Measurements from ENCODE around the gene CDIPT.
A peak's percentile ranks its signal among the peaks of the same experiment; 100 is the strongest.

The CDIPT gene

GRCh38 chr16:29816694-29817441 is 46.2 kb downstream of the CDIPT start:
- DNase-seq (ENCODE audit: extremely low read depth, low read depth), result no peak
- no peak for TF ChIP-seq CTCF (IDR thresholded peaks at IDR 0.05; ENCODE audit: low read depth, low read length)

GRCh38 chr16:29815793-29816693 is 47.0 kb downstream of the CDIPT start, which contains the start of gene PAGR1:
Gene PAGR1 (plus strand): TSS chr16:29816152. CDS start chr16:29816526, 374 bp downstream.
- DNase-seq (ENCODE audit: extremely low read depth, low read depth), result peak; percentile 99
- peak; percentile 85 for TF ChIP-seq CTCF (IDR thresholded peaks at IDR 0.05; ENCODE audit: low read depth, low read length)

GRCh38 chr16:29815032-29815721 is 47.8 kb downstream of the CDIPT start:
- TF ChIP-seq CTCF (IDR thresholded peaks at IDR 0.05; ENCODE audit: low read depth, low read length), result no peak
- DNase-seq (ENCODE audit: extremely low read depth, low read depth), result no peak

GRCh38 chr16:29814592-29814991 is 48.4 kb downstream of the CDIPT start:
- no peak for TF ChIP-seq CTCF (IDR thresholded peaks at IDR 0.05; ENCODE audit: low read depth, low read length)
- no peak for DNase-seq (ENCODE audit: extremely low read depth, low read depth)

- DNase-seq (ENCODE audit: extremely low read depth, low read depth), result no peak
- no peak for TF ChIP-seq CTCF (IDR thresholded peaks at IDR 0.05; ENCODE audit: low read depth, low read length)
These were observed 49.1 kb downstream of the CDIPT start for GRCh38 chr16:29813644-29814562.

GRCh38 chr16:29812754-29813643 is 50.0 kb downstream of the CDIPT start:
- DNase-seq (ENCODE audit: extremely low read depth, low read depth), result no peak
- TF ChIP-seq CTCF (IDR thresholded peaks at IDR 0.05; ENCODE audit: low read depth, low read length), result no peak

Measured in AG09319 (cell line).